SW480 (cell line): Measurements from ENCODE around the gene IFT57.
"Not testable (repeated sequence)": the region's sequence is repeated elsewhere in the genome, so short reads cannot be mapped to it uniquely, and the experiment has no call there.

Experiments used
- DNase-seq: peaks from one replicate; pipeline ENCODE4 v3.0.0-alpha.2; 2016; ENCODE audit warnings: low spot score

IFT57 gene

GRCh38 chr3:108159105-108159504 lies 63.1 kb downstream of the IFT57 start:
- no peak for DNase-seq

GRCh38 chr3:108158251-108158650 lies 64.0 kb downstream of the IFT57 start:
- DNase-seq, result no peak

GRCh38 chr3:108157273-108157672 lies 65.0 kb downstream of the IFT57 start:
- no peak for DNase-seq

GRCh38 chr3:108156312-108156853 lies 65.8 kb downstream of the IFT57 start:
- no peak for DNase-seq

GRCh38 chr3:108155642-108156041 lies 66.6 kb downstream of the IFT57 start:
- DNase-seq, result not testable (repeated sequence)

- peak; percentile 25 for DNase-seq
These were observed 68.7 kb downstream of the IFT57 start for GRCh38 chr3:108153451-108153981.

- DNase-seq, result no peak
These were observed 70.0 kb downstream of the IFT57 start for GRCh38 chr3:108152274-108152673.

- peak; percentile 11 for DNase-seq
These were observed 72.0 kb downstream of the IFT57 start for GRCh38 chr3:108150200-108150599.

- DNase-seq, result no peak
These were observed 76.1 kb downstream of the IFT57 start for GRCh38 chr3:108146139-108146538.

- no peak for DNase-seq
These were observed 76.6 kb downstream of the IFT57 start for GRCh38 chr3:108145578-108145977.

- no peak for DNase-seq
These were observed 84.8 kb downstream of the IFT57 start for GRCh38 chr3:108137460-108137814.

- no peak for DNase-seq
These were observed 85.4 kb downstream of the IFT57 start for GRCh38 chr3:108136561-108137459.

- DNase-seq, result no peak
These were observed 87.7 kb downstream of the IFT57 start for GRCh38 chr3:108134555-108134880.

GRCh38 chr3:108133858-108134554 lies 88.2 kb downstream of the IFT57 start:
- no peak for DNase-seq

GRCh38 chr3:108133048-108133369 lies 89.2 kb downstream of the IFT57 start:
- DNase-seq, result no peak

- no peak for DNase-seq
These were observed 90.6 kb downstream of the IFT57 start for GRCh38 chr3:108131475-108132134.

- no peak for DNase-seq
These were observed 91.3 kb downstream of the IFT57 start for GRCh38 chr3:108130701-108131474.

GRCh38 chr3:108130236-108130635 lies 92.0 kb downstream of the IFT57 start:
- DNase-seq, result no peak

- DNase-seq, result no peak
These were observed 94.8 kb downstream of the IFT57 start for GRCh38 chr3:108127301-108127988.

GRCh38 chr3:108126348-108126747 lies 95.9 kb downstream of the IFT57 start:
- DNase-seq, result no peak

GRCh38 chr3:108125550-108126071 lies 96.6 kb downstream of the IFT57 start:
- no peak for DNase-seq
